GM18520 (cell line): ENCODE data around the gene POTEI.
"Not testable (repeated sequence)": the region's sequence is repeated elsewhere in the genome, so short reads cannot be mapped to it uniquely, and the experiment has no call there.

Source experiments
- ATAC-seq: cut with Tn5 transposase; IDR thresholded peaks from one replicate; pipeline ENCODE4 v1.9.1; 2021; ENCODE audit not compliant: unreplicated experiment

The POTEI gene

DNA sequence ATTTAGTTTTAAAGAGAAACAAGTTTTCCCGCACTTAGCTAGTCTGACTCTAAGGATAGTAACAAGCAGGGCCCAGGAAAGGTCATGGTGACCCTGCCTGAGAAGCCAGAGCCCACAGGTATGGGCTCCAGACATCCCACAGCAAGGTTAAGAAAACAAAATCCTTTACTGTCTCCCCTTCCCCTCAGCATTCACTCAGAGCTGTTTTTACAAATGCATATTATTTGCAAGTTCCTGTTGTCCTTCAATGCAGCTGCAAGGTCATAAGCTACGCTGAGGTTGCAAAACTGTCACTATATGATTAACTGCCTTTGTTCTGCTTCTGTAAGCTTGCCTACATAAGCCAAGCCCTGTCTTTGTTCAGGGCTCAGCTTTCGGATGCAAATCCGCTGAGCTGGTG, 18.1 kb downstream of the POTEI start:
- not testable (repeated sequence) for ATAC-seq

DNA sequence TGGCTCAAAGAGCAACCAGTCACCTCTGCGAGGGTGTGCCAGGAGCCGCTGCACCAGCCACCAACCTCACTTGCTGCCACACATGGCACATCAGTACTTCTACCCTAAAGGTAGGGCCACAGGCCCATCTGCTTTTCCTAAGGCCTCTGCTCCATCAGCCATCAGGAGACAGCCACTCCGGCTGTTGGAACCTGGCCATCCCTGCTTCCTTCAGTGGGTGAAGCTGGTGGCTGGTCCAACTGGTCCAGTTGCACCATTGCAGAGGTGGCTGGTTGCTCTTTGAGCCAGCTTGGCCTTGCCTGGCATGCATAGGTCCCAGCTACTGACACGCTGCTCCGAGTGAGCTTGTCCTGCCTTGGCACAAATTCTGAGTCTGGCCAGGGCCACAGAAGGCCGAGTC, 53.7 kb downstream of the POTEI start:
- not testable (repeated sequence) for ATAC-seq

DNA sequence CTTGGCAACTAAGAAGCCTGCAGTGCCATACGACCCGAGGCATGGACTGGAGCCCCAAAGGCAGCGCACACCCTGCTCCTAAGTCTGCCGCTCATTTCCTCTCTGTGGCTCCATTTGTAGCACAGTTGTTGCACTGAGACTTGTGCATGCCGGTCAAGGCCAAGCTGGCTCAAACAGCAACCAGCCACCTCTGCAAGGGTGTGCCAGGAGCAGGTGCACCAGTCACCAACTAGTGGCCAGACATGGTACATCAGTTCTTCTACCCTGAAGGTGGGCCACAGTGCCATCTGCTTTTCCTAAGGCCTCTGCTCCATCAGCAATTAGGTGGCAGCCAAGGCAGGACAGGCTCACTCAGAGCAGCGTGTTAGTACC, 54.4 kb downstream of the POTEI start:
- ATAC-seq, result not testable (repeated sequence)

DNA sequence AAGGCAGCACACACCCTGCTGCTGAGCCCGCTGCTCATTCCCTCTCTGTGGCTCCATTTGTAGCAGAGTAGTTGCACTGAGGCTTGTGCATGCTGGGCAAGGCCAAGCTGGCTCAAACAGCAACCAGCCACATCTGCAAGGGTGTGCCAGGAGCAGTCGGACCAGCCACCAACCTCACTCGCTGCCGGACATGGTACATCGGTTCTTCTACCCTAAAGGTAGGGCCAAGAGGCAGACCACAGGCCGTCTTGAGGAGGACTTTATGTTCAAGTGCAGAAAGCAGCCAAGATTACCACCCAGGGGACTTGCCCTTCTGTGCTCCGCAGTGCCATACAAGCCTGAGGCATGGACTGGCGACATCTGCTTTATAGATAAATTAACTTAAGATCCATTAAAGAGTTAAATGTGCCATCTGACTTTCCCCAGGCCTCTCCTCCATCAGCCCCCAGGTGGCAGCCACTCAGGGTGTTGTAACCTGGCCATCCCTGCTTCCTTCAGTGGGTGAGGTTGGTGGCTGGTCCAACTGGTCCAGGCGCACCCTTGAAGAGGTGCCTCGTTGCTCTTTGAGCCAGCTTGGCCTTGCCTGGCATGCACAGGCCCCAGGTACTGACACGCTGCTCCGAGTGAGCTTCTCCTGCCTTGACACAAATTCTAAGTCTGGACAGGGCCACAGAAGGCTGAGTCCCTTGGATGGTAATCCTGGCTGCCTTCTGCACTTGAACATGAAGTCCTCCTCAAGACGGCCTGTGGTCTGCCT, 55.0 kb downstream of the POTEI start:
- not testable (repeated sequence) for ATAC-seq

DNA sequence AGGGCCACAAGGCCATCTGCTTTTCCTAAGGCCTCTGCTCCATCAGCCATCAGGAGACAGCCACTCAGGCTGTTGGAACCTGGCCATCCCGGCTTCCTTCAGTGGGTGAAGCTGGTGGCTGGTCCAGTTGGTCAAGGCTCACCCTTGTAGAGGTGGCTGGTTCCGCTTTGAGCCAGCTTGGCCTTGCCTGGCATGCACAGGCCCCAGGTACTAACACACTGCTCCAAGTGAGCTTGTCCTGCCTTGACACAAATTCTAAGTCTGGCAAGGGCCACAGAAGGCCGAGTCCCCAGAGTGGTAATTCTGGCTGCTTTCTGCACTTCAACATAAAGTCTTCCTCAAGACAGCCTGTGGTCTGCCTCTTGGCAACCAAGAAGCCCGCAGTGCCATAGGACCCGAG, 56.2 kb downstream of the POTEI start:
- ATAC-seq, result not testable (repeated sequence)

DNA sequence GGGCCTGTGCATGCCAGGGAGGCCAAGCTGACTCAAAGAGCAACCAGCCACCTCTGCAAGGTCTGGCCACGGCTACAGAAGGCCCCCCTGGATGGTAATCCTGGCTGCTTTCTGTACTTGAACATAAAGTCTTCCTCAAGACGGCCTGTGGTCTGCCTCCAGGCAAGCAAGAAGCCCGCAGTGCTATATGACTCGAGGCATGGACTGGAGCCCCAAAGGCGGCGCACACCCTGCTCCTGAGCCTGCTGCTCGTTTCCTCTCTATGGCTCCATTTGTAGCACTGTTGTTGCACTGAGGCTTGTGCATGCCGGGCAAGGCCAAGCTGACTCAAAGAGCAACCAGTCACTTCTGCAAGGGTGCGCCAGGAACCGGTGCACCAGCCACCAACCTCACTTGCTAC, 57.3 kb downstream of the POTEI start:
- ATAC-seq, result not testable (repeated sequence)

DNA sequence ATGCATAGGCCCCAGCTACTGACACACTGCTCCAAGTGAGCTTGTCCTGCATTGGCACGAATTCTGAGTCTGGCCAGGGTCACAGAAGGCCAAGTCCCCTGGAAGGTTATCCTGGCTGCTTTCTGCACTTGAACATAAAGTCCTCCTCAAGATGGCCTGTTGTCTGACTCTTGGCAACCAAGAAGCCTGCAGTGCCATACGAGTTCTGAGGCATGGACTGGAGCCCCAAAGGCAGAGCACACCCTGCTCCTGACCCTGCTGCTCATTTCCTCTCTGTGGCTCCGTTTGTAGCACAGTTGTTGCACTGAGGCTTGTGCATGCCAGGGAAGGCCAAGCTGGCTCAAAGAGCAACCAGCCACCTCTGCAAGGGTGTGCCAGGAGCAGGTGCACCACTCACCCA, 57.9 kb downstream of the POTEI start:
- not testable (repeated sequence) for ATAC-seq

DNA sequence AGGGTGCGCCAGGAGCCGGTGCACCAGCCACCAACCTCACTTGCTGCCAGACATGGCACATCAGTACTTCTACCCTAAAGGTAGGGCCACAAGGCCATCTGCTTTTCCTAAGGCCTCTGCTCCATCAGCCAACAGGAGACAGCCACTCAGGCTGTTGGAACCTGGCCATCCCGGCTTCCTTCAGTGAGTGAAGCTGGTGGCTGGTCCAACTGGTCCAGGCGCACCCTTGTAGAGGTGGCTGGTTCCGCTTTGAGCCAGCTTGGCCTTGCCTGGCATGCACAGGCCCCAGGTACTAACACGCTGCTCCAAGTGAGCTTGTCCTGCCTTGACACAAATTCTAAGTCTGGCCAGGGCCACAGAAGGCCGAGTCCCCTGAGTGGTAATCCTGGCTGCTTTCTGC, 58.8 kb downstream of the POTEI start:
- ATAC-seq, result not testable (repeated sequence)

DNA sequence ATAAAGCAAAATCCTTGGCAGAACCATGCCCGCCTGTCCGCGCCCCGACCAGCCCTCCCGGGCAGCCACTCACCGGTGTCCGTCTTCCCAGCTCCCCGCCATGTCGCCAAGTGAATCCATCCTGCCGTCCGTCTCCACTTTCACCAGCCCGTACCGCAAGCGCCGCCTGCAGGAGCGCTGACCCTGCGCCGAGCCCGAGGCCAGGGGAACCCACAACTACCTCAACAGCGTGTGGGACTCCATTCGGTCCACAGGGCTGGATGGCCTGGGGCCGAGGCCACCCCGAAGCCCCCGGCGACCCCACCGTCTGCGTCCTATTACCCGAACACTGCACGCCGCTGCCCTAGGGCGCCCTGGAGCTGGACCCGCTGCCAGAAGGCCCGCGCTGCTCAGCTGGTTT, 81.5 kb downstream of the POTEI start:
- not testable (repeated sequence) for ATAC-seq

DNA sequence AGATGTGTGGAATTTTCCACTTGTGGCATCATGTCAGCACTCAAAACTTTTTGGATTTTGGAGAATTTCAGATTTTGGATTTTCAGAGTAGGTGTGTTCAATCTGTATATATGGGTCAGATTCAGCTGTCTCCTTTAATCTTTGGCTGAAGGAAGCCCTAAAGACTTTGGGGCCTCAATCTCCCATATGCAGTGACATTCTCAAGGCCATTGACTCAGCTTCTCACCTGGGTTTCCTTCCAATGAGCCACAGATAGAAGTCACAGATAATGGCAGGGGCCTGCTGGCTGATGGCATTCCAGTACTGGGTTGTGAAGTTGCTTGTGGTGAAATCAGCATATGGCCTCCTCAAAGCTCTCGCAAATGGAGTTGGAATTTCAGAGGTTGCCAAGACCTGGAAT, 90.3 kb downstream of the POTEI start:
- not testable (repeated sequence) for ATAC-seq

DNA sequence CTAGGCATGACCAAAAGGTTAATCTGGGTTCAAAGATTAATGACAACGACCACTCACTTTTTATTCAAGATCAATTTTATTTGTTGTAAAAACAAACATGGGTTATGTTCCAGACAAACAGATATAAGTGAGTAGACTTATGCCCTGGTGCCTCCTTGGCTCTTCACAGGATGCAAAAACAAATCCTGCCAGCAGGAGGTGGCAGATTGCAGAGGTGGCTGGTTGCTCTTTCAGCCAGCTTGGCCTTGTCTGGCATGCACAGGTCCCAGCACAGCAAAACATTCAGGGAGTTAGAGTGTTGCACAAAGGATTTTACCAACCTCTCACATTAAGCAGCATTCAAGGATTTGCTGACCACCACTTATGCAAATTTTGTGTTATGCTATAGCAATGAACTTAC, 92.4 kb downstream of the POTEI start:
- ATAC-seq, result not testable (repeated sequence)
